GM23338 (cell line): ENCODE data around the gene CELSR1. TPM values are rescaled to one million over a fixed set of nuclear protein-coding genes. Genes with fewer than 3 reads are reported as not detected.

Experiments used
- ATAC-seq: fragments of 200-7000 bp; cut with Tn5 transposase; 3 replicates; pipeline ENCODE4 v1.9.1; 2020
- DNase-seq: peaks from one replicate; pipeline ENCODE4 v3.0.0-alpha.2; 2015; ENCODE audit warnings: low spot score
- H2AFZ ChIP-seq: fragments of 200-600 bp; sonication (generic); 2 replicates; pipeline ENCODE4 v1.8.0; 2016; ENCODE audit warnings: antibody characterized with exemption, mild to moderate bottlenecking, moderate library complexity
- H3F3A ChIP-seq: fragments of 200-600 bp; sonication (generic); replicated peaks from 2 replicates; pipeline ENCODE4 v1.8.0; 2017; ENCODE audit warnings: antibody characterized with exemption, mixed run types, low read depth
- H3K27ac ChIP-seq: fragments of 200-600 bp; sonication (generic); 2 replicates; pipeline ENCODE4 v1.6.1; 2016; ENCODE audit warnings: low read depth
- H3K27me3 ChIP-seq: fragments of 200-600 bp; sonication (generic); 2 replicates; pipeline ENCODE4 v1.8.0; 2016; ENCODE audit warnings: mild to moderate bottlenecking, mixed run types, moderate library complexity; ENCODE audit not compliant: insufficient read depth
- H3K36me3 ChIP-seq: fragments of 200-600 bp; sonication (generic); 2 replicates; pipeline ENCODE4 v1.8.0; 2016; ENCODE audit warnings: mild to moderate bottlenecking; ENCODE audit not compliant: insufficient read depth
- H3K4me1 ChIP-seq: fragments of 200-600 bp; sonication (generic); 2 replicates; pipeline ENCODE4 v1.8.0; 2016; ENCODE audit warnings: mild to moderate bottlenecking, moderate library complexity; ENCODE audit not compliant: insufficient read depth
- H3K4me2 ChIP-seq: fragments of 200-600 bp; sonication (generic); 2 replicates; pipeline ENCODE4 v1.7.1; 2017; ENCODE audit warnings: mixed run types
- H3K4me3 ChIP-seq: fragments of 200-600 bp; sonication (generic); 2 replicates; pipeline ENCODE4 v1.6.1; 2016; ENCODE audit warnings: mixed run types
- H3K79me2 ChIP-seq: fragments of 200-600 bp; sonication (generic); replicated peaks from 2 replicates; pipeline ENCODE4 v1.8.0; 2017; ENCODE audit warnings: mild to moderate bottlenecking; ENCODE audit not compliant: insufficient read depth
- H3K9me2 ChIP-seq: fragments of 200-600 bp; sonication (generic); 2 replicates; pipeline ENCODE4 v1.8.0; 2017; ENCODE audit not compliant: insufficient read depth
- H4K20me1 ChIP-seq: fragments of 200-600 bp; sonication (generic); replicated peaks from 2 replicates; pipeline ENCODE4 v1.8.0; 2017; ENCODE audit warnings: mild to moderate bottlenecking; ENCODE audit not compliant: insufficient read depth
- H3K27ac Mint-ChIP-seq: 2 replicates; pipeline ENCODE4 v1.8.0; 2020; ENCODE audit warnings: inconsistent platforms, mild to moderate bottlenecking, moderate library complexity, mixed read lengths
- H3K27me3 Mint-ChIP-seq: 3 replicates; pipeline ENCODE4 v1.8.0; 2022; ENCODE audit warnings: low read depth, mild to moderate bottlenecking, moderate library complexity, mixed read lengths, inconsistent platforms; ENCODE audit not compliant: insufficient read depth, poor library complexity
- H3K36me3 Mint-ChIP-seq: 3 replicates; pipeline ENCODE4 v1.8.0; 2021; ENCODE audit warnings: low read depth, mild to moderate bottlenecking, inconsistent platforms, moderate library complexity, mixed read lengths
- H3K4me1 Mint-ChIP-seq: 3 replicates; pipeline ENCODE4 v1.8.0; 2020; ENCODE audit warnings: mild to moderate bottlenecking, inconsistent platforms, mixed read lengths
- H3K4me3 Mint-ChIP-seq: 3 replicates; pipeline ENCODE4 v1.8.0; 2021; ENCODE audit warnings: moderate library complexity, mild to moderate bottlenecking, inconsistent platforms, mixed read lengths
- H3K9me3 Mint-ChIP-seq: 3 replicates; pipeline ENCODE4 v1.8.0; 2020; ENCODE audit warnings: moderate library complexity, mild to moderate bottlenecking, inconsistent platforms, mixed read lengths
- CREB1 ChIP-seq: fragments of 250-450 bp; sonication (Bioruptor Pico); IDR thresholded peaks from 2 replicates; pipeline ENCODE4 v1.5.0; 2020; ENCODE audit warnings: low read depth, mild to moderate bottlenecking, moderate library complexity
- CTCF ChIP-seq, 2 experiments: fragments of 200-600 bp in 1 of 2; sonication (generic) in 1 of 2; conservative IDR thresholded peaks; 2 replicates each; pipeline versions ENCODE4 v1.5.1 to v1.6.1; 2016 to 2017; ENCODE audit warnings: antibody characterized with exemption in 2 of 2, low read depth in 2 of 2, mild to moderate bottlenecking in 2 of 2, moderate library complexity in 1 of 2
- EZH2 ChIP-seq: fragments of 200-600 bp; sonication (generic); IDR thresholded peaks from one replicate; pipeline ENCODE4 v1.8.0; 2017; ENCODE audit warnings: antibody characterized with exemption, mild to moderate bottlenecking, low read depth; ENCODE audit not compliant: unreplicated experiment
- EZH2phosphoT487 ChIP-seq: fragments of 200-600 bp; sonication (generic); IDR thresholded peaks from one replicate; pipeline ENCODE4 v1.8.1; 2018; ENCODE audit warnings: antibody characterized with exemption; ENCODE audit not compliant: unreplicated experiment
- JUNB ChIP-seq: IDR thresholded peaks from one replicate; pipeline ENCODE4 v1.6.1; 2016; ENCODE audit warnings: antibody characterized with exemption; ENCODE audit not compliant: unreplicated experiment
- STAT1 ChIP-seq: IDR thresholded peaks from one replicate; pipeline ENCODE4 v1.6.1; 2016; ENCODE audit warnings: antibody characterized with exemption; ENCODE audit not compliant: unreplicated experiment
- ZNF114 ChIP-seq: fragments of 250-450 bp; sonication (Bioruptor Pico); IDR thresholded peaks from 2 replicates; pipeline ENCODE4 v1.5.0; 2020; ENCODE audit warnings: mild to moderate bottlenecking, moderate library complexity
- polyA plus RNA-seq: library from polyadenylated mRNA; unstranded; fragments of >200 nt; fragmentation: Nextera tagmentation; extraction: Ambion mirVana; gene quantifications from 2 replicates; pipeline ENCODE4 v1.2.1, GENCODE V29; 2016
- total RNA-seq: library from RNA; depleted of rRNA; stranded (reverse); fragments of >200 nt; shearing (Covaris generic); gene quantifications from 2 replicates; pipeline ENCODE4 v1.2.3, GENCODE V29; 2014
- TF ChIP-seq, protein P1 (sequence below): IDR thresholded peaks from 2 replicates; pipeline ENCODE4 v1.6.1; 2016; ENCODE audit warnings: antibody characterized with exemption
- TF ChIP-seq, protein P2 (sequence below): fragments of 250-450 bp; sonication (Bioruptor Pico); IDR thresholded peaks from 2 replicates; pipeline ENCODE4 v1.5.0; 2020; ENCODE audit warnings: mild to moderate bottlenecking, moderate library complexity

Gene CELSR1
- total and polyA plus RNA-seq, 2 experiments from 2014 or later: 4.8 to 20.4 TPM

DNA sequence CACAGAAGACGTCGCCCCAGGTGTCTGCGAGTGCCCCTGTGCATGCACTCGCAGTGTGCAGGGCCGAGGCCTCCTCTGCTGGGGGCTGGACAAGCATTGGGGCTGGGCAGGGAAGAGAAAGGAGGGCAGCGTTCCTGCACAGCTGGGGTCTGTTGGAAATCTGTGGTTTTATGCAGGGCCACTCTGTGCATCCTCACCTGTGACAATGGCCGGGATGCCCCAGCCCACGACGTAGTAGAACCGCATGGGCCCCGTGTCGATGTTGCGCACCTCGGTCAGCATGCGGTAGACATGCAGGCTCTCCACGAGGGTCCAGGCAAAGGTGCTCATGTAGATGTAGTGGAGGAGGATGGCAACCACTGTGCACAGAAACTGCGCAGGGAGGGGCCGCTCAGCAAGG lies 164.7 kb downstream of the CELSR1 start (continued):
- no peak for TF ChIP-seq JUNB
- TF ChIP-seq, protein P1, sequence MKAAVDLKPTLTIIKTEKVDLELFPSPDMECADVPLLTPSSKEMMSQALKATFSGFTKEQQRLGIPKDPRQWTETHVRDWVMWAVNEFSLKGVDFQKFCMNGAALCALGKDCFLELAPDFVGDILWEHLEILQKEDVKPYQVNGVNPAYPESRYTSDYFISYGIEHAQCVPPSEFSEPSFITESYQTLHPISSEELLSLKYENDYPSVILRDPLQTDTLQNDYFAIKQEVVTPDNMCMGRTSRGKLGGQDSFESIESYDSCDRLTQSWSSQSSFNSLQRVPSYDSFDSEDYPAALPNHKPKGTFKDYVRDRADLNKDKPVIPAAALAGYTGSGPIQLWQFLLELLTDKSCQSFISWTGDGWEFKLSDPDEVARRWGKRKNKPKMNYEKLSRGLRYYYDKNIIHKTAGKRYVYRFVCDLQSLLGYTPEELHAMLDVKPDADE: no peak
- TF ChIP-seq ZNF114 (CRISPR knock-in tag): no peak
- no peak for TF ChIP-seq CREB1 (CRISPR knock-in tag)
- no peak for TF ChIP-seq CTCF (conservative IDR thresholded peaks at IDR 0.05; ENCODE audit: low read depth in 2 of 2)
- TF ChIP-seq EZH2phosphoT487: no peak

DNA sequence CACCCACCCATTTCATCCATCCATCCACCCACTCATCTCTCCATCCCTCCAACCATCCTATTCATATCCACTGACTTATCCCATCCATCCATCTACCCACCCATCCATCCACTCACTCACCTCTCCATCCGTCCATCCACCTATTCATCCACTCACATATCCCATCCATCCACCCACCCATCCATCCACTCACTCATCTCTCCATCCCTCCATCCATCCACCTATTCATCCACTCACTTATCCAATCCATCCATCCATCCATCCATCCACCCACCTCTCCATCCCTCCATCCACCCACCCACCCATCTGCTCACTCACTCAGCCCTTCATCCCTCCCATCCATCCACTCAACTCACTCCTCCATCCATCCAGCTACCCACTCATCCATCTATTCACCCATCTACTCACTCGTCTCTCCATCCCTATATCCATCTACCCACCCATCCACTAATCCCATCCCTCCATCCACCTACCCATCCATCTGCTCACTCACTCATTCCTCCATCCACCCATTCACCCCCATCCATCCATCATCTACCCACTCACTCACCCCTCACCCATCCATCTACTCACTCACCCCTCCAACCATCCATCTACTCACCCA lies 165.7 kb downstream of the CELSR1 start:
- no peaks in the 10 kb centered on the region for H3K9me2 ChIP-seq
- no peaks in the 10 kb centered on the region; the same call in 2 of the 3 replicates for H3K9me3 Mint-ChIP-seq
- peaks cover 9% of the 10 kb centered on the region for H3K4me1 Mint-ChIP-seq
- no peaks in the 10 kb centered on the region for H3K27me3 ChIP-seq
- DNase-seq (no peak), ATAC-seq (no peak)
- H3K36me3 Mint-ChIP-seq: peaks cover 14% of the 10 kb centered on the region
- H3F3A ChIP-seq: 0 out of 2 replicates have a peak, but pooled peaks cover 4% of the 10 kb centered on the region
- H3K4me2 ChIP-seq: no peak overlapping the region
- H3K27ac ChIP-seq: no peak overlapping the region
- H3K79me2 ChIP-seq: no peaks in the 10 kb centered on the region
- H3K27me3 Mint-ChIP-seq: peaks cover 4% of the 10 kb centered on the region
- H3K4me1 ChIP-seq: peaks cover 4% of the 10 kb centered on the region; the same call in 1 of the 2 replicates
- H3K27ac Mint-ChIP-seq: no peak overlapping the region
- no peak overlapping the region for H3K4me3 Mint-ChIP-seq
- H3K4me3 ChIP-seq: no peak overlapping the region
- no peaks in the 10 kb centered on the region for H3K36me3 ChIP-seq
- no peak overlapping the region for H2AFZ ChIP-seq
- H4K20me1 ChIP-seq: no peaks in the 10 kb centered on the region
- TF ChIP-seq CTCF (conservative IDR thresholded peaks at IDR 0.05; ENCODE audit: low read depth in 2 of 2): no peak
- TF ChIP-seq EZH2: no peak
- TF ChIP-seq, protein P2, sequence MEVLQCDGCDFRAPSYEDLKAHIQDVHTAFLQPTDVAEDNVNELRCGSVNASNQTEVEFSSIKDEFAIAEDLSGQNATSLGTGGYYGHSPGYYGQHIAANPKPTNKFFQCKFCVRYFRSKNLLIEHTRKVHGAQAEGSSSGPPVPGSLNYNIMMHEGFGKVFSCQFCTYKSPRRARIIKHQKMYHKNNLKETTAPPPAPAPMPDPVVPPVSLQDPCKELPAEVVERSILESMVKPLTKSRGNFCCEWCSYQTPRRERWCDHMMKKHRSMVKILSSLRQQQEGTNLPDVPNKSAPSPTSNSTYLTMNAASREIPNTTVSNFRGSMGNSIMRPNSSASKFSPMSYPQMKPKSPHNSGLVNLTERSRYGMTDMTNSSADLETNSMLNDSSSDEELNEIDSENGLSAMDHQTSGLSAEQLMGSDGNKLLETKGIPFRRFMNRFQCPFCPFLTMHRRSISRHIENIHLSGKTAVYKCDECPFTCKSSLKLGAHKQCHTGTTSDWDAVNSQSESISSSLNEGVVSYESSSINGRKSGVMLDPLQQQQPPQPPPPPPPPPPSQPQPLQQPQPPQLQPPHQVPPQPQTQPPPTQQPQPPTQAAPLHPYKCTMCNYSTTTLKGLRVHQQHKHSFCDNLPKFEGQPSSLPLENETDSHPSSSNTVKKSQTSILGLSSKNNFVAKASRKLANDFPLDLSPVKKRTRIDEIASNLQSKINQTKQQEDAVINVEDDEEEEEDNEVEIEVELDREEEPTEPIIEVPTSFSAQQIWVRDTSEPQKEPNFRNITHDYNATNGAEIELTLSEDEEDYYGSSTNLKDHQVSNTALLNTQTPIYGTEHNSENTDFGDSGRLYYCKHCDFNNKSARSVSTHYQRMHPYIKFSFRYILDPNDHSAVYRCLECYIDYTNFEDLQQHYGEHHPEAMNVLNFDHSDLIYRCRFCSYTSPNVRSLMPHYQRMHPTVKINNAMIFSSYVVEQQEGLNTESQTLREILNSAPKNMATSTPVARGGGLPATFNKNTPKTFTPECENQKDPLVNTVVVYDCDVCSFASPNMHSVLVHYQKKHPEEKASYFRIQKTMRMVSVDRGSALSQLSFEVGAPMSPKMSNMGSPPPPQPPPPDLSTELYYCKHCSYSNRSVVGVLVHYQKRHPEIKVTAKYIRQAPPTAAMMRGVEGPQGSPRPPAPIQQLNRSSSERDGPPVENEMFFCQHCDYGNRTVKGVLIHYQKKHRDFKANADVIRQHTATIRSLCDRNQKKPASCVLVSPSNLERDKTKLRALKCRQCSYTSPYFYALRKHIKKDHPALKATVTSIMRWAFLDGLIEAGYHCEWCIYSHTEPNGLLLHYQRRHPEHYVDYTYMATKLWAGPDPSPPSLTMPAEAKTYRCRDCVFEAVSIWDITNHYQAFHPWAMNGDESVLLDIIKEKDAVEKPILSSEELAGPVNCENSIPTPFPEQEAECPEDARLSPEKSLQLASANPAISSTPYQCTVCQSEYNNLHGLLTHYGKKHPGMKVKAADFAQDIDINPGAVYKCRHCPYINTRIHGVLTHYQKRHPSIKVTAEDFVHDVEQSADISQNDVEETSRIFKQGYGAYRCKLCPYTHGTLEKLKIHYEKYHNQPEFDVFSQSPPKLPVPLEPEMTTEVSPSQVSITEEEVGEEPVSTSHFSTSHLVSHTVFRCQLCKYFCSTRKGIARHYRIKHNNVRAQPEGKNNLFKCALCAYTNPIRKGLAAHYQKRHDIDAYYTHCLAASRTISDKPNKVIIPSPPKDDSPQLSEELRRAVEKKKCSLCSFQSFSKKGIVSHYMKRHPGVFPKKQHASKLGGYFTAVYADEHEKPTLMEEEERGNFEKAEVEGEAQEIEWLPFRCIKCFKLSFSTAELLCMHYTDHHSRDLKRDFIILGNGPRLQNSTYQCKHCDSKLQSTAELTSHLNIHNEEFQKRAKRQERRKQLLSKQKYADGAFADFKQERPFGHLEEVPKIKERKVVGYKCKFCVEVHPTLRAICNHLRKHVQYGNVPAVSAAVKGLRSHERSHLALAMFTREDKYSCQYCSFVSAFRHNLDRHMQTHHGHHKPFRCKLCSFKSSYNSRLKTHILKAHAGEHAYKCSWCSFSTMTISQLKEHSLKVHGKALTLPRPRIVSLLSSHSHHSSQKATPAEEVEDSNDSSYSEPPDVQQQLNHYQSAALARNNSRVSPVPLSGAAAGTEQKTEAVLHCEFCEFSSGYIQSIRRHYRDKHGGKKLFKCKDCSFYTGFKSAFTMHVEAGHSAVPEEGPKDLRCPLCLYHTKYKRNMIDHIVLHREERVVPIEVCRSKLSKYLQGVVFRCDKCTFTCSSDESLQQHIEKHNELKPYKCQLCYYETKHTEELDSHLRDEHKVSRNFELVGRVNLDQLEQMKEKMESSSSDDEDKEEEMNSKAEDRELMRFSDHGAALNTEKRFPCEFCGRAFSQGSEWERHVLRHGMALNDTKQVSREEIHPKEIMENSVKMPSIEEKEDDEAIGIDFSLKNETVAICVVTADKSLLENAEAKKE (CRISPR knock-in tag): no peak
- no peak for TF ChIP-seq ZNF114 (CRISPR knock-in tag)
- TF ChIP-seq STAT1: no peak
- no peak for TF ChIP-seq CREB1 (CRISPR knock-in tag)
- no peak for TF ChIP-seq EZH2phosphoT487
